Stimulated activated CD4-positive, alpha-beta T cell treated with anti-CD3 and anti-CD28 coated beads, Interleukin-1b, Interleukin-23, amount 100 ng/mL, for 24 hours (primary cell): ENCODE measurements around the gene VSTM2B.
"Not testable (repeated sequence)": the region's sequence is repeated elsewhere in the genome, so short reads cannot be mapped to it uniquely, and the experiment has no call there.

Experiments
- DNase-seq, 4 experiments: peaks; one replicate each; pipeline ENCODE4 v3.0.0-alpha.2; 2020; ENCODE audit warnings: low read depth in 4 of 4, low spot score in 1 of 4

The VSTM2B gene

GRCh38 chr19:29544656-29545360 is 19.0 kb downstream of the VSTM2B start:
- no peak for DNase-seq

GRCh38 chr19:29545447-29545846 is 19.7 kb downstream of the VSTM2B start:
- not testable (repeated sequence) for DNase-seq

DNA sequence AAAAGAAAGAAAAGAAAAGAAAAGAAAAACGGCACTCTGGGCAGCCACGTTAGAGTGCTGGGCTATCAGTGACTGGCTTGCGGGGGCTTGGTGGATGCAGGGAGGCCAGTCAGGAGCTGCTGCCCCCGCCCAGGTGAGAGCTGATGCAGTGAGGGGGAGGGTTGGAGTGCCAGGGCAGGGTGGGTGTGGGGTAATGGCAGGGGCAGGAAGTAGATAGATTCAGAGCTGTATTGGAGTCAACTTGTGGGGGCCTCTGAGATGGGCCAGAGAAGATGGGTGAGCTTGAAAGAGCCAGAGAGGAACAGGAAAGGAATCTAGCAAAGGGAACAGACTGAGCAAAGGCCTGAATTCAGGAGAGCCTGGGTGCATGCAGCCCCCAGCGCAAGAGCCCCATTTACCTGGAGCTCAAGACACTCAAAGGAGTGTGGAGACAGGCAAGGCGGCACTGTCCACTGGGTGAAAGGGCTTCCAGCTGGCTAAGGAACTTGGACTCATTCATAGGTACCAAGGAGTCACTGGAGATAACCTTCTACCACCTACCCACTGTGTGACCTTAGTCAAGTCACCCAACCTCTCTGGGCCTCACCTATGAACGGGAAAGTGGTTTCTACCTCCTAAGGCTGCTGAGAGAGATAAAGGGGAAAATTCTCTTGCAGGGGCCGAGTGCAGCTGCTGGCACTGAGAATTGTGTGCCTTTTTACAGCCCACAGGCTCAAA is 20.2 kb downstream of the VSTM2B start:
- DNase-seq, result no peak

GRCh38 chr19:29546583-29547190 is 20.9 kb downstream of the VSTM2B start:
- DNase-seq, result no peak

DNA sequence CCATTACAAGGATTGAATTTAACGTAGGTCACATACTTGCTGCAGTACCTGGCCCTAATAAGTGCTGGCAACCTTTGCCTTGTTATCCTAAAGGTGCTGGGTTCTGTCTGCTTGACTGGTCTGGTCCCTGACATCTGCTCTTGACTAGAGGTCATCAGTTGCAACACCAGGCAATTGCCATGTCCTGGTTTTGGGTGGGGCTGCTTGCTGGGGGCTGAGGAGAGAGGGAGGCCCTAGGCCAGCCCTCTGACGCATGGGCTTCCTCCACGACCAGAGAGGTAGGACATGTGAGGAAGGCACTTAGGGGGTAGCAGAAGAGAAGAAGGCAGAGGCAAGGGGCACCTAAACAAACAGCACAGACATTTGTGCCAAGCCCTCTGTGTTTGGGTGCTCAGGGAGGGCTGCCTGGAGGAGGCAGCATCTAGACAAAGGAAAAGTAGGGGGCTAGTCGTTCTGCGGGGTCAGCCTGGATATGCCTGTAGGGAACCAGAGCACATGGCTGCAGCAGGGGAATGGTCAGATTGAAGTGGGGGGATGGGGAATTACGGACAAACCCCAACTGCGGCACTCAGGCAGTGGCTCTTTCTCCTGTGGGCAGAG is 21.7 kb downstream of the VSTM2B start:
- no peak for DNase-seq

- no peak for DNase-seq
Measured at GRCh38 chr19:29547981-29548380, 22.2 kb downstream of the VSTM2B start.

DNA sequence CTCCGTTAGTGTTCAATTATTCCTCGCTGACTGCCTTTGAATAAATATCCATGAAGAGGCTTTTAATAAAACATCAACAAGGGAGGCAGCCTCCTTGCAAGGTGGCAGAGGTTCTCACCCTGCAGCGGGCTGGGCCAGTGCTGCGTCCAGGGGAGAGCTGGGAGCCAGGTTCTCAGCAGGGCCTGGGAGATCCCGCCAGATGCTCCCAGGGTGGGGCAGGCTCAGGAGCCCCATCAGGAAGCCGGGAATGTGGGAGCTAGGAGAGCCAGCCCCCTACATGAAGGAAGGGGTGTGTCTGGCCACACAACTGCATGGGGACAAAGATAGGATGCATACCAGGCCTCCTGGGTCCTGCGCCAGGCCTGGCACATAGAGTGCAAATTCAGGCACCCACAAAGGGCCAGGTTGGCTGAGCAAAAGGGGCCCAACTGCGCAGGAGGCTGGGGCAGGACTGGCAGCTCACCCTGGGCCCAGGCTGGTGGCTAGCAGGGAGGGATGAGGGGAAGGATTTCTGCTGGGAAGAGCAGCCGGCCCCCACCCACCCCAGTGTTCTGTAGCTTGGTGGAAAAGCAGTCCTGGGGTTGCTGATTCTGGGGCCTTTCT is 22.8 kb downstream of the VSTM2B start:
- no peak for DNase-seq

- DNase-seq, result no peak
Measured at GRCh38 chr19:29549105-29550070, 23.6 kb downstream of the VSTM2B start.

GRCh38 chr19:29550896-29551295 is 25.1 kb downstream of the VSTM2B start:
- DNase-seq, result no peak

- DNase-seq, result no peak
Measured at GRCh38 chr19:29551774-29552173, 26.0 kb downstream of the VSTM2B start.

- no peak for DNase-seq
Measured at GRCh38 chr19:29552454-29553280, 26.9 kb downstream of the VSTM2B start.

DNA sequence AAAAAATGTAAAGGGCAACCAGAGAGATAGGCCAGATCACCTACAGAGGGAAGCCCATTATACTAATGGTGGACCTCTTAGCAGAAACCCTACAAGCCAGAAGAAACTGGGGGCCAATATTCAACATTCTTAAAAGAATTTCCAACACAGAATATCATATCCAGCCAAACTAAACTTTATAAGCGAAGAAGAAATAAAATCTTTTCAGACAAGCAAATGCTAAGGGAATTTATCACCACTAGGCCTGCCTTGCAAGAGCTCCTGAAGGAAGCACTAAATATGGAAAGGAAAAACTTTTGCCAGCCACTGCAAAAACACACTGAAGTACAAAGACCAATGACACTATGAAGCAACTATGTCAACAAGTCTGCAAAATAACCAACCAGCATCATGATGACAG is 28.4 kb downstream of the VSTM2B start:
- no peak for DNase-seq

- not testable (repeated sequence) for DNase-seq
Measured at GRCh38 chr19:29559110-29559509, 33.3 kb downstream of the VSTM2B start.

DNA sequence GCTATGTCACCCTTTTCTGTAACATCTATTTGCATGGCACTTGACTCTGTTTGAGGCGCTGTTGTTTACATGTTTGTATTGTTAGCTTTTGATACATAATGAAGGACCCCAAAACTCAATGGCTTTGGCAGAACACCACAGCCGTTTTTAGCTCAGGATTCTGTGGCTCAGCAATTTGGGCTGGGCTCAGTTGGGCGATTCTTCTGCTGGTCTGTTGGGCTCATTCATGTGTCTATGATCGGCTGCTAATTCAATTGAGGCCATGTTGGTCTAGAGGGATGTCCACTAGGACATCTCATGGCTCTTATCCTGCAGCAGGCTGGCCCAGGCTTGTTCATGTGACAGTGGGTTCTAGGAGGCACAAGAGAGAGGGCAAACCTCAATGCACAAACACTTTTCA is 33.9 kb downstream of the VSTM2B start:
- no peak for DNase-seq

DNA sequence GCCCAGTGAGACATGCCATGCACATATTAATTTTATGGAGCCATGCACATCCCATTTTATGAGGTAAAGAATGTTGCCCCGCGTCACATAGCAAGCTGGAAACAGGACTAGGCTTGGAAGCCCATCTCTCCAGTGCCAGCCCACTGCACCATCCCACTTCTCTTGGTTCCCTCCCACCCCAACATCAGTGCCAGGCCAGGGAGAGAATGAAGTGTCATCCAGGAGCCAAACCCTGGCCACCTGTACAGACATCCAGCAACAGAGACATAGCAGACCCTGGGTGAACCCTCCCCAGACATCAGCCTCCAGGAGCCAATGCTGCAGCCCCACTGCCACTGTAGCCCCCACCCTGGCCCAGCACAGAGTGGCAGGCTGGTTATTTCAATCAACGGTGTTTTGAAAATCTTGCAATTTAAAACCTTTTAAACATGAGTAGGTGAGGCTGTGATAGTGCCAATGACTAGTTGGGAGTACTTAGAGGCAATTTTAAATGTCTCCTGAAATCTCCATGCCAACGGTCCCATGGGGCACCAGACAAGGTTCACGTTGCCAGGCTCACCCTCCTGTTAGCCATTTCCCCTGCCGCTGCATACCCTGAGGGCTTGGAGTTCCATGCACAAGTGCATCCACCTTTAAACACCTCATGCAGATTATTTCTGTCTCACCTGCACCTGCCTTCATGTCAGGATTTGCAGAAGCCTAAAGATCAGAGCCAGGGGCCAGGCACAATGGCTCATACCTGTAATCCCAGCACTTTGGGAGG is 34.7 kb downstream of the VSTM2B start:
- DNase-seq, result no peak

GRCh38 chr19:29561601-29562000 is 35.8 kb downstream of the VSTM2B start:
- DNase-seq, result no peak

DNA sequence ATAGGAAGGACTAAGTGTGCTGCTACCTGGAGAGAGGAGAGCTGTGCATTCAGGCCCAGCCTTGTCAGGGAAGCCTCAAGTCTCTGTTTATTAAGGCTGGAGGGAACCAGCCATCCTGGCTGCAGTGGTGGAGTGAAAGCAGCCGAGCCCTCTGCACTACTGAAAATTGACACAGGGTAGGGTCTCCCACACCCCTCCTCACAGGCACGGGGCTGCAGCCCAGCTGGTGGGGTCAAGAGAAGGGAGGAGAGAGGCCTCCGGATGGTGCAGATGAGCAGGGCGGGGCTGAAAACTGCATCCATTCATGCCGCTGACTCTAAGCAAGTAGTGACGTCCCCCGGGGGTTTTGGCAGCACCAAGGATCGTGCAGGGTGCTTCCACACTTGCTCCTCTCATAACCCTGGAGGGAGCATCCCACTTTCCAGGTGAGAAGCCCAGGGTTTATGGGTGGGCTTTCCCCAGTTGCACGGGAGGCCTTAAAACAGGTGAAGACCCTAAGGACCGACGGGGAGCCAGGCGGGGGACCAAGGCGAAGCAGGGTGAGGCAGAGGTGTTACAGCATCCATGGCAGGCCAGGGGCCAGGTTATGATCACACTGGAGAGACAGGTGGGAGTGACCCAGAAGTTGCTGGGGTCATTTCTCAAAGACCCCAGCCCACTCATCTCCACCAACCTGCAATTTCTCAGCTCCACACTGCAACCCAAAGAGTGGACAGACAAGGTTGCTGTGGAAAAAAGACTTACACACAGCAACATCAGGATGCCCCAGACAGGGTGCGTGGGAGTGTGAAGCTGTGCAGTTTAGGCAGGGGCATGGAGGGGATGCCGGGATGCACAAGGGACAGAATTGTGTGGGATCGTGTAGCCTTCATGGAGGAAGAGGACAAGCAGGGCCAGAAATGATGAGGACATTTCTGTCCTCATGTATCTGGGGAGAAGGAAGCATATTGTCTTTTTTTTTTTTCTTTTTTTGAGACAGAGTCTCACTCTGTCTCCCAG is 36.8 kb downstream of the VSTM2B start:
- DNase-seq, result no peak
